Testis (tissue), 2 donors: ENCODE results near the gene TMEM178B.

Experiments used
- POLR2A ChIP-seq: fragments of 450-650 bp; IDR thresholded peaks from one replicate; pipeline ENCODE4 v1.6.1; 2017; ENCODE audit warnings: antibody characterized with exemption, mild to moderate bottlenecking, moderate library complexity
- TF ChIP-seq, protein P1 (sequence below), 3 experiments: fragments of 450-650 bp in 2 of 3; fragments of 200-600 bp in 1 of 3; sonication (generic) in 1 of 3; IDR thresholded peaks; one replicate each; pipeline ENCODE4 v1.5.1; 2016 to 2019; ENCODE audit warnings: antibody characterized with exemption in 3 of 3, mild to moderate bottlenecking in 2 of 3, moderate library complexity in 1 of 3

DNA sequence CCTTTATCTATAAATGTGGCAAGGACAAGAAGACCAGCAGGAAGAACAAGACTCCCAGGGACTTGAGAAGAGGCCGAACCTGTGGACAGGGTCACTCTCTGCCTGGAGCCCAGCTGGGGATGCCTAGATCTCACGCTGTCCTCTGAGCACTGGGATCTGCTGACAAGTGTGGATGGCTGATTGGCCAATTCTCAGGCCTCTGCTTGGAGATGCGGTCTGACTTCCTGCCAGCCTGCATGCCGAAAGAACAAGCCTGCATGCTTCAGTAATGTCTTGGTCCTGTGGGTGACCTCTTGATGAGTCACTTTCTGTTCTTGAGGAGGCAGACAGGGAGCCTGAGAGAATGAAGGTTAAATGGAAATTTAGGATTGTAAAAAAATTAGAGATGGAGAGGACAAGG, 84.7 kb downstream of the TMEM178B start:
- TF ChIP-seq, protein P1, sequence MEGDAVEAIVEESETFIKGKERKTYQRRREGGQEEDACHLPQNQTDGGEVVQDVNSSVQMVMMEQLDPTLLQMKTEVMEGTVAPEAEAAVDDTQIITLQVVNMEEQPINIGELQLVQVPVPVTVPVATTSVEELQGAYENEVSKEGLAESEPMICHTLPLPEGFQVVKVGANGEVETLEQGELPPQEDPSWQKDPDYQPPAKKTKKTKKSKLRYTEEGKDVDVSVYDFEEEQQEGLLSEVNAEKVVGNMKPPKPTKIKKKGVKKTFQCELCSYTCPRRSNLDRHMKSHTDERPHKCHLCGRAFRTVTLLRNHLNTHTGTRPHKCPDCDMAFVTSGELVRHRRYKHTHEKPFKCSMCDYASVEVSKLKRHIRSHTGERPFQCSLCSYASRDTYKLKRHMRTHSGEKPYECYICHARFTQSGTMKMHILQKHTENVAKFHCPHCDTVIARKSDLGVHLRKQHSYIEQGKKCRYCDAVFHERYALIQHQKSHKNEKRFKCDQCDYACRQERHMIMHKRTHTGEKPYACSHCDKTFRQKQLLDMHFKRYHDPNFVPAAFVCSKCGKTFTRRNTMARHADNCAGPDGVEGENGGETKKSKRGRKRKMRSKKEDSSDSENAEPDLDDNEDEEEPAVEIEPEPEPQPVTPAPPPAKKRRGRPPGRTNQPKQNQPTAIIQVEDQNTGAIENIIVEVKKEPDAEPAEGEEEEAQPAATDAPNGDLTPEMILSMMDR (IDR thresholded peaks at IDR 0.05) = no peak
- TF ChIP-seq POLR2A = no peak
